Measurements from ENCODE around the gene ATP1A3. TPM values are rescaled to one million over a fixed set of nuclear protein-coding genes. Genes with fewer than 3 reads are reported as not detected.

The ATP1A3 gene
- total RNA-seq, 1 experiment from 2014 or later = 34.2 TPM

DNA sequence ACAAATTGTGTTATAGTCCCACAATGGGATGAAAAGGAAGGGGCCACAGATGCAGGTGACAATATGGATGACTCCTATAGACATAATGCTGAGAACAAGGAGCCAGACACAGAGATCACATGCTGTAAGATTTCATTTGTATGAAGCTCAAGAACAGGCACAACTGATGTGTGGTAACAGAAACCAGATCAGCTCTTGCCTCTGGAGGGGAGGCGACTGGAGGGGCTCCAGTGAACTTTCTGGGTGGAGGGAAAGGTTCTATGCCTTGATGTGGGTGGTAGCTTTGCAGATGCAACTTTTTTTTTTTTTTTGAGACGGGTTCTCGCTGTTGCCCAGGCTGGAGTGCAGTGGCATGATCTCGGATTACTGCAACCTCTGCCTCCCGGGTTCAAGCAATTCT, 28.9 kb downstream of the ATP1A3 start (continued):
- TF ChIP-seq, protein P1, sequence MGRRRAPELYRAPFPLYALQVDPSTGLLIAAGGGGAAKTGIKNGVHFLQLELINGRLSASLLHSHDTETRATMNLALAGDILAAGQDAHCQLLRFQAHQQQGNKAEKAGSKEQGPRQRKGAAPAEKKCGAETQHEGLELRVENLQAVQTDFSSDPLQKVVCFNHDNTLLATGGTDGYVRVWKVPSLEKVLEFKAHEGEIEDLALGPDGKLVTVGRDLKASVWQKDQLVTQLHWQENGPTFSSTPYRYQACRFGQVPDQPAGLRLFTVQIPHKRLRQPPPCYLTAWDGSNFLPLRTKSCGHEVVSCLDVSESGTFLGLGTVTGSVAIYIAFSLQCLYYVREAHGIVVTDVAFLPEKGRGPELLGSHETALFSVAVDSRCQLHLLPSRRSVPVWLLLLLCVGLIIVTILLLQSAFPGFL (CRISPR knock-in tag; IDR thresholded peaks at IDR 0.05; ENCODE audit: borderline replicate concordance) = no peak
- TF ChIP-seq ELF4 (CRISPR knock-in tag; IDR thresholded peaks at IDR 0.05; ENCODE audit: low read depth) (no peak), RORB (CRISPR knock-in tag; IDR thresholded peaks at IDR 0.05) (no peak), JUN (CRISPR knock-in tag; IDR thresholded peaks at IDR 0.05) (no peak)

GRCh38 chr19:41960973-41961372, 33.1 kb downstream of the ATP1A3 start:
- Mint-ChIP-seq H3K9me3 (no peaks in the 10 kb centered on the region), H3K4me3 (no peak overlapping the region; the same call in 1 of the 2 replicates), H3K27me3 (ENCODE audit: low read depth) (no peaks in the 10 kb centered on the region), H3K4me1 (peaks cover 18% of the 10 kb centered on the region), H3K27ac (no peak overlapping the region; the same call in 1 of the 2 replicates), H3K36me3 (no peaks in the 10 kb centered on the region; the same call in 1 of the 2 replicates)
- TF ChIP-seq, protein P2, sequence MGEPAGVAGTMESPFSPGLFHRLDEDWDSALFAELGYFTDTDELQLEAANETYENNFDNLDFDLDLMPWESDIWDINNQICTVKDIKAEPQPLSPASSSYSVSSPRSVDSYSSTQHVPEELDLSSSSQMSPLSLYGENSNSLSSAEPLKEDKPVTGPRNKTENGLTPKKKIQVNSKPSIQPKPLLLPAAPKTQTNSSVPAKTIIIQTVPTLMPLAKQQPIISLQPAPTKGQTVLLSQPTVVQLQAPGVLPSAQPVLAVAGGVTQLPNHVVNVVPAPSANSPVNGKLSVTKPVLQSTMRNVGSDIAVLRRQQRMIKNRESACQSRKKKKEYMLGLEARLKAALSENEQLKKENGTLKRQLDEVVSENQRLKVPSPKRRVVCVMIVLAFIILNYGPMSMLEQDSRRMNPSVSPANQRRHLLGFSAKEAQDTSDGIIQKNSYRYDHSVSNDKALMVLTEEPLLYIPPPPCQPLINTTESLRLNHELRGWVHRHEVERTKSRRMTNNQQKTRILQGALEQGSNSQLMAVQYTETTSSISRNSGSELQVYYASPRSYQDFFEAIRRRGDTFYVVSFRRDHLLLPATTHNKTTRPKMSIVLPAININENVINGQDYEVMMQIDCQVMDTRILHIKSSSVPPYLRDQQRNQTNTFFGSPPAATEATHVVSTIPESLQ (CRISPR knock-in tag; IDR thresholded peaks at IDR 0.05) = no peak
- no peak for TF ChIP-seq ERG (CRISPR knock-in tag; IDR thresholded peaks at IDR 0.05)
- TF ChIP-seq, protein P3, sequence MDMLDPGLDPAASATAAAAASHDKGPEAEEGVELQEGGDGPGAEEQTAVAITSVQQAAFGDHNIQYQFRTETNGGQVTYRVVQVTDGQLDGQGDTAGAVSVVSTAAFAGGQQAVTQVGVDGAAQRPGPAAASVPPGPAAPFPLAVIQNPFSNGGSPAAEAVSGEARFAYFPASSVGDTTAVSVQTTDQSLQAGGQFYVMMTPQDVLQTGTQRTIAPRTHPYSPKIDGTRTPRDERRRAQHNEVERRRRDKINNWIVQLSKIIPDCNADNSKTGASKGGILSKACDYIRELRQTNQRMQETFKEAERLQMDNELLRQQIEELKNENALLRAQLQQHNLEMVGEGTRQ (CRISPR knock-in tag; IDR thresholded peaks at IDR 0.05) = no peak
- TF ChIP-seq ZNF423 (CRISPR knock-in tag; IDR thresholded peaks at IDR 0.05) = no peak
- TF ChIP-seq, protein P4, sequence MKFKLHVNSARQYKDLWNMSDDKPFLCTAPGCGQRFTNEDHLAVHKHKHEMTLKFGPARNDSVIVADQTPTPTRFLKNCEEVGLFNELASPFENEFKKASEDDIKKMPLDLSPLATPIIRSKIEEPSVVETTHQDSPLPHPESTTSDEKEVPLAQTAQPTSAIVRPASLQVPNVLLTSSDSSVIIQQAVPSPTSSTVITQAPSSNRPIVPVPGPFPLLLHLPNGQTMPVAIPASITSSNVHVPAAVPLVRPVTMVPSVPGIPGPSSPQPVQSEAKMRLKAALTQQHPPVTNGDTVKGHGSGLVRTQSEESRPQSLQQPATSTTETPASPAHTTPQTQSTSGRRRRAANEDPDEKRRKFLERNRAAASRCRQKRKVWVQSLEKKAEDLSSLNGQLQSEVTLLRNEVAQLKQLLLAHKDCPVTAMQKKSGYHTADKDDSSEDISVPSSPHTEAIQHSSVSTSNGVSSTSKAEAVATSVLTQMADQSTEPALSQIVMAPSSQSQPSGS (CRISPR knock-in tag; IDR thresholded peaks at IDR 0.05; ENCODE audit: borderline replicate concordance, low read depth) = no peak
- ATAC-seq (no peak), DNase-seq (ENCODE audit: low spot score) (no peak)
- CTCF ChIA-PET = interaction anchor here (0.6 to 5.1 kb wide), 5 partner anchors 17 to 541 kb away, joined by 3 to 23 read pairs (median 5); no protein-coding TSS in a partner anchor
- POLR2A ChIA-PET = interaction anchor here (0.7 kb wide), 1 partner anchor 40 kb away, joined by 3 read pairs; no protein-coding TSS in a partner anchor

DNA sequence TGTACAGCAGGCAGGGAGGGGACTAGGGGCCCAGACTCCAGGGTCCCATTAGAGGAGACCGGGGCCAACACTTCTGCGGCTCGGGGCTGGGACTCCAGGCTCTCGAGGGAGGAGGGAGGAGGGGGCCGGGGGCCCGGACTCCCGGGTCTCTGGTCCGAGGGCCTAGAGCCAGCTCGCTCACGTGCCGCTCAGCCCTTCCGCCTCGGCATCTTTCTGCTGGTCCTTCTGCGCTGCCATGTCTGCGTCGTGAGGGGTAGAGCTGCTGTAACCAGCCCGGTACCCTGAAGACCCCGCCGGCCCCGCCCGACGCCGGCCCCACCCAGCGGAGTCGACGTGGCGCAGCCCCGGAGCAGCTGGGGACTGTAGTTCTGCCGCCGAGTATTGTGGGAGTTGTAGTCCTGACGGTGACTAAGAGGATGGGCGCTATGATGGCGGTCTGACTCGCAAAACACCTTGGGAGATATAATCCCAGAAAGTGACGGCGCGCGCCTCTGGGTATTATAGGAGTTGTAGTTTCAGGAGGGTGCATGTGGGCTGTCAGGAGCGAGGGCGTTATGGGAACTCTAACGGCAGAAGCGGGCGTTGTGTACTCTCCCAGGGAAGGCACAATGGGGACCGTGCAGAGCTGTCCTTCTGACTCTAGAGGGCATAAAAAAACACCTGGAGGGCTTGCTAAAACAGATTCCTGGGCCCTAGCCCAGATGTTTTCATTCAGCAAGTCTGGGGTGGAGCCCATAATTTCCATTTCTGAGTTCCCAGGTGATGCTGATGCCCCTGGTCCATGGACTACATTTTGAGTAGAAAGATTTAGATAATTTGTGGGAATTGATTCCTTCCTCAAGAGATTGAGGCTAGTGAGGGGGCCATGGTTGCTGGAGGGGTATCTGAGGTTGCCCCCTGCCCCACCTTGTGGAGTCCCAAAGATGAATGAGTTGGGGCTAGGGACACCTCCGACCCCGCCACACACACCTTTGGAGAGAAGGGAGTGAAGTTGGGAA, 34.7 kb downstream of the ATP1A3 start, which contains the start of gene RABAC1:
RABAC1 (minus strand) TSS at position 266 of the 998 bp plus-strand sequence; CDS start at position 237, 29 bp downstream.
- H3K9me3 Mint-ChIP-seq = no peaks in the 10 kb centered on the region
- ATAC-seq (peak; percentile 85), DNase-seq (ENCODE audit: low spot score) (peak; percentile 97)
- peak within 1 kb of the TSS; percentile 98 for H3K27ac Mint-ChIP-seq
- ChIA-PET POLR2A (interaction anchor here (0.5 to 2.1 kb wide), 8 partner anchors 34 to 420 kb away, joined by 3 to 8 read pairs (median 3); partner anchors contain the start of genes ATP1A3 and RPS19), CTCF (interaction anchor here (0.7 to 5.1 kb wide), 23 partner anchors 9 to 1709 kb away, joined by 3 to 26 read pairs (median 5); partner anchors contain the start of gene RPS19)
- H3K4me1 Mint-ChIP-seq = peaks cover 18% of the 10 kb centered on the region
- no peaks in the 10 kb centered on the region; the same call in 1 of the 2 replicates for H3K36me3 Mint-ChIP-seq
- H3K27me3 Mint-ChIP-seq (ENCODE audit: low read depth) = no peaks in the 10 kb centered on the region
- peak within 1 kb of the TSS; percentile 78 for H3K4me3 Mint-ChIP-seq
- TF ChIP-seq RORB (CRISPR knock-in tag; IDR thresholded peaks at IDR 0.05) (no peak), ZNF121 (CRISPR knock-in tag; IDR thresholded peaks at IDR 0.05) (peak; percentile 74; the same call in 1 of the 2 replicates), NR3C1 (CRISPR knock-in tag; conservative IDR thresholded peaks at IDR 0.05; ENCODE audit: low read depth) (no peak), MYBL2 (CRISPR knock-in tag; IDR thresholded peaks at IDR 0.05) (0 out of 2 replicates have a peak, but pooled peaks have one; percentile 27), SMAD4 (CRISPR knock-in tag; IDR thresholded peaks at IDR 0.05) (no peak), TEAD1 (CRISPR knock-in tag; IDR thresholded peaks at IDR 0.05) (peak; percentile 48; the same call in 1 of the 2 replicates), CREM (CRISPR knock-in tag; IDR thresholded peaks at IDR 0.05) (peak; percentile 74), PRRX2 (CRISPR knock-in tag; IDR thresholded peaks at IDR 0.05) (no peak), USF1 (CRISPR knock-in tag; IDR thresholded peaks at IDR 0.05) (0 out of 2 replicates have a peak, but pooled peaks have one; percentile 28), FOXK1 (CRISPR knock-in tag; IDR thresholded peaks at IDR 0.05) (peak; percentile 79), ELF4 (CRISPR knock-in tag; IDR thresholded peaks at IDR 0.05; ENCODE audit: low read depth) (0 out of 2 replicates have a peak, but pooled peaks have one; percentile 50), OVOL2 (CRISPR knock-in tag; IDR thresholded peaks at IDR 0.05; ENCODE audit: borderline replicate concordance) (no peak)
- TF ChIP-seq, protein P3 (CRISPR knock-in tag; IDR thresholded peaks at IDR 0.05) = peak; percentile 59
- TF ChIP-seq, protein P2 (CRISPR knock-in tag; IDR thresholded peaks at IDR 0.05) = no peak

Data from WTC11 (cell line).